Measurements from ENCODE around the gene THSD4.

Gene THSD4

GRCh38 chr15:71691458-71692417 is 576.5 kb downstream of the THSD4 start:
- H3K4me3 ChIP-seq: no peak overlapping the region
- peak overlapping the region in 10 of 21 experiments; percentile 2 to 57 (median 32) for H3K27ac ChIP-seq

GRCh38 chr15:71697236-71697635 is 582.0 kb downstream of the THSD4 start:
- Histone ChIP-seq H3K4me3 (no peak overlapping the region), H3K27ac (no peak overlapping the region)

GRCh38 chr15:71698030-71698429 is 582.8 kb downstream of the THSD4 start:
- no peak overlapping the region for H3K27ac ChIP-seq
- H3K4me3 ChIP-seq: no peak overlapping the region

GRCh38 chr15:71698742-71699141 is 583.5 kb downstream of the THSD4 start:
- Histone ChIP-seq H3K27ac (no peak overlapping the region), H3K4me3 (no peak overlapping the region)

GRCh38 chr15:71699977-71700376 is 584.7 kb downstream of the THSD4 start:
- H3K27ac ChIP-seq: no peak overlapping the region
- H3K4me3 ChIP-seq: no peak overlapping the region

GRCh38 chr15:71701808-71702207 is 586.5 kb downstream of the THSD4 start:
- no peak overlapping the region for H3K27ac ChIP-seq
- no peak overlapping the region for H3K4me3 ChIP-seq

- Histone ChIP-seq H3K4me3 (no peak overlapping the region), H3K27ac (no peak overlapping the region)
Measured at GRCh38 chr15:71702496-71702895, 587.2 kb downstream of the THSD4 start.

GRCh38 chr15:71705151-71705550 is 589.9 kb downstream of the THSD4 start:
- no peak overlapping the region for H3K4me3 ChIP-seq

GRCh38 chr15:71706461-71707229 is 591.4 kb downstream of the THSD4 start:
- no peak overlapping the region for H3K4me3 ChIP-seq
- H3K27ac ChIP-seq: peak overlapping the region in 12 of 21 experiments; percentile 4 to 81 (median 23)

More at GRCh38 chr15:71705151-71705550, 589.9 kb downstream of the THSD4 start:
- H3K27ac ChIP-seq: no peak overlapping the region

GRCh38 chr15:71707230-71708050 is 592.2 kb downstream of the THSD4 start:
- Histone ChIP-seq H3K27ac (peak overlapping the region in 12 of 21 experiments; percentile 4 to 81 (median 43)), H3K4me3 (no peak overlapping the region)

- no peak overlapping the region for H3K4me3 ChIP-seq
- H3K27ac ChIP-seq: peak overlapping the region in 10 of 21 experiments; percentile 4 to 81 (median 49)
Measured at GRCh38 chr15:71708051-71708429, 592.8 kb downstream of the THSD4 start.

GRCh38 chr15:71708741-71709140 is 593.5 kb downstream of the THSD4 start:
- H3K27ac ChIP-seq: peak overlapping the region in 4 of 21 experiments; percentile 43 to 81 (median 56)

GRCh38 chr15:71709808-71710418 is 594.6 kb downstream of the THSD4 start:
- H3K27ac ChIP-seq: no peak overlapping the region
- H3K4me3 ChIP-seq: no peak overlapping the region

More at GRCh38 chr15:71708741-71709140, 593.5 kb downstream of the THSD4 start:
- H3K4me3 ChIP-seq: no peak overlapping the region

- Histone ChIP-seq H3K4me3 (no peak overlapping the region), H3K27ac (no peak overlapping the region)
Measured at GRCh38 chr15:71712182-71712581, 596.9 kb downstream of the THSD4 start.

- Histone ChIP-seq H3K27ac (no peak overlapping the region), H3K4me3 (no peak overlapping the region)
Measured at GRCh38 chr15:71713191-71713809, 598.0 kb downstream of the THSD4 start.

GRCh38 chr15:71715914-71716313 is 600.6 kb downstream of the THSD4 start:
- peak overlapping the region in 4 of 21 experiments; percentile 45 to 80 (median 60) for H3K27ac ChIP-seq

GRCh38 chr15:71716990-71717389 is 601.7 kb downstream of the THSD4 start:
- H3K27ac ChIP-seq: peak overlapping the region in 6 of 21 experiments; percentile 14 to 80 (median 57)
- no peak overlapping the region for H3K4me3 ChIP-seq

More at GRCh38 chr15:71715914-71716313, 600.6 kb downstream of the THSD4 start:
- H3K4me3 ChIP-seq: no peak overlapping the region

- Histone ChIP-seq H3K4me3 (no peak overlapping the region), H3K27ac (peak overlapping the region in 1 of 21 experiments; percentile 80)
Measured at GRCh38 chr15:71718116-71718910, 603.0 kb downstream of the THSD4 start.
